Activated T-helper 2 cell treated with anti-CD3 and anti-CD28 coated beads, Interferon-gamma antibody, Interleukin-2, Interleukin-4, amounts not matched to agents 10 μg/mL and 5 μg/mL and 100 μg/mL, durations not matched to agents 14 hours and 24 hours and 36 hours (primary cell): ENCODE data around the gene ADM5. TPM values are rescaled to one million over a fixed set of nuclear protein-coding genes. Genes with fewer than 3 reads are reported as not detected.

Experiments used
- DNase-seq: peaks from one replicate; pipeline ENCODE4 v3.0.0; 2021; ENCODE audit warnings: low spot score
- H3K27ac Mint-ChIP-seq: one replicate; pipeline ENCODE4 v1.8.0; 2021; ENCODE audit warnings: mixed read lengths
- H3K27me3 Mint-ChIP-seq: one replicate; pipeline ENCODE4 v1.8.0; 2021; ENCODE audit warnings: low read depth, mixed read lengths
- H3K36me3 Mint-ChIP-seq: one replicate; pipeline ENCODE4 v1.8.0; 2021; ENCODE audit warnings: low read depth, mixed read lengths
- H3K4me1 Mint-ChIP-seq: one replicate; pipeline ENCODE4 v1.8.0; 2021; ENCODE audit warnings: low read depth, mixed read lengths
- H3K4me3 Mint-ChIP-seq: one replicate; pipeline ENCODE4 v1.8.0; 2021; ENCODE audit warnings: low read depth, mild to moderate bottlenecking, moderate library complexity, mixed read lengths
- H3K9me3 Mint-ChIP-seq: one replicate; pipeline ENCODE4 v1.8.0; 2021; ENCODE audit warnings: mixed read lengths
- intact Hi-C: fragments of 100-400 bp; cut with micrococcal nuclease; formaldehyde crosslinking; loops from one replicate; pipeline ENCODE4 v1.15.1; 2023
- total RNA-seq: library from RNA; stranded (reverse); gene quantifications from 2 replicates; pipeline ENCODE4 v1.2.3, GENCODE V29; 2022

ADM5 gene
- total RNA-seq, 1 donor from 2014 or later: 7.2 TPM

DNA sequence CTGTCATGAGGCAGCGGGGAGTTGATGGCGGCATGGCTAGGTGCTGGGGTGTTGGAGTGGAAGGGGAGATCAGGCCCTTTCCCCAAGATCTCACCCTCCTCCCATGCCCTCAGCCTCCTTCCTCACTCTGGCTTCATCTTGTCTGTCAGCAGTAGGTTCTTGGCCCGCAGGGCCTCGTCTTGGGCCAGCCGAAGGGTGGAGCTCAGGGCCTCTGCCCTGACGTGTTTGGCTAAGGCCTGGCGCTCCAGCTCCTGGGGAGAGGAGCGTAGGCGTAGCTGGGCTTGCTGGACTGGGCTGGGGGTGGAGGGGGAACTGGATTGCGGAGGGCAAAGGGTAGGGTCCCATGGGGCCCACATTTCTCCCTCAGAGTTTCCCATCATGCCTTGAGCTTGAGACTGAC is 50.5 kb downstream of the ADM5 start:
- intact Hi-C loops: no loop called here
- H3K4me1 Mint-ChIP-seq: no peaks in the 10 kb centered on the region
- H3K27me3 Mint-ChIP-seq: no peaks in the 10 kb centered on the region
- no peak for DNase-seq
- H3K4me3 Mint-ChIP-seq: no peak overlapping the region
- H3K9me3 Mint-ChIP-seq: no peaks in the 10 kb centered on the region
- no peaks in the 10 kb centered on the region for H3K36me3 Mint-ChIP-seq
- H3K27ac Mint-ChIP-seq: no peak overlapping the region

Other genes starting within 250 kb of the ADM5 start
- gene SLC17A7, start 248.1 kb upstream of the ADM5 start, total RNA-seq: 0.16 TPM in 1 of 2 replicates, not detected in the other
- gene PIH1D1, start 237.8 kb upstream of the ADM5 start, total RNA-seq: 136 and 138 TPM in 2 replicates
- gene ALDH16A1, start 236.4 kb upstream of the ADM5 start, total RNA-seq: 26.4 and 32.5 TPM in 2 replicates
- gene FLT3LG, start 215.4 kb upstream of the ADM5 start, total RNA-seq: 49.3 and 57.9 TPM in 2 replicates
- gene RPL13A, start 202.0 kb upstream of the ADM5 start, total RNA-seq: 3,221 and 3,346 TPM in 2 replicates
- gene RPS11, start 193.2 kb upstream of the ADM5 start, total RNA-seq: 2,145 and 2,173 TPM in 2 replicates
- gene FCGRT, start 176.9 kb upstream of the ADM5 start, total RNA-seq: 1.8 and 2.2 TPM in 2 replicates
- 3.2 and 3.8 TPM in 2 replicates for gene RCN3, start 161.6 kb upstream of the ADM5 start, total RNA-seq
- 64.8 and 67.1 TPM in 2 replicates for gene NOSIP, start 109.0 kb upstream of the ADM5 start, total RNA-seq
- gene PRRG2, start 108.3 kb upstream of the ADM5 start, total RNA-seq: 0.83 and 0.84 TPM in 2 replicates
- gene PRR12, start 98.4 kb upstream of the ADM5 start, total RNA-seq: 34.2 and 34.6 TPM in 2 replicates
- gene RRAS, start 49.5 kb upstream of the ADM5 start, total RNA-seq: 4.9 and 6.2 TPM in 2 replicates
- gene SCAF1, start 47.4 kb upstream of the ADM5 start, total RNA-seq: 64.6 and 69.5 TPM in 2 replicates
- gene IRF3, start 23.7 kb upstream of the ADM5 start, total RNA-seq: 135 and 147 TPM in 2 replicates
- gene BCL2L12, start 23.7 kb upstream of the ADM5 start, total RNA-seq: 66.2 and 72.7 TPM in 2 replicates
- gene PRMT1, start 12.3 kb upstream of the ADM5 start, total RNA-seq: 431 TPM in 2 replicates
- gene CPT1C, start 1.5 kb downstream of the ADM5 start, total RNA-seq: 2.8 and 2.9 TPM in 2 replicates
- gene TSKS, start 73.7 kb downstream of the ADM5 start, total RNA-seq: 2.0 and 2.3 TPM in 2 replicates
- 61.9 and 65.4 TPM in 2 replicates for gene AP2A1, start 77.4 kb downstream of the ADM5 start, total RNA-seq
- 13.0 and 13.6 TPM in 2 replicates for gene FUZ, start 123.7 kb downstream of the ADM5 start, total RNA-seq
- 44.0 and 49.6 TPM in 2 replicates for gene MED25, start 128.7 kb downstream of the ADM5 start, total RNA-seq
- gene PTOV1, start 161.6 kb downstream of the ADM5 start, total RNA-seq: 127 and 134 TPM in 2 replicates
- gene PNKP, start 178.0 kb downstream of the ADM5 start, total RNA-seq: 111 and 117 TPM in 2 replicates
- 26.6 and 29.7 TPM in 2 replicates for gene AKT1S1, start 187.8 kb downstream of the ADM5 start, total RNA-seq
- 40.0 and 42.3 TPM in 2 replicates for gene TBC1D17, start 188.1 kb downstream of the ADM5 start, total RNA-seq
- 42.3 and 42.4 TPM in 2 replicates for gene IL4I1, start 207.3 kb downstream of the ADM5 start, total RNA-seq
- gene ATF5, start 239.6 kb downstream of the ADM5 start, total RNA-seq: 26.0 and 28.3 TPM in 2 replicates
- gene NUP62, start 239.9 kb downstream of the ADM5 start, total RNA-seq: 170 and 178 TPM in 2 replicates